ENCODE data around the gene HRCT1.
"Not testable (repeated sequence)": the region's sequence is repeated elsewhere in the genome, so short reads cannot be mapped to it uniquely, and the experiment has no call there.

Gene HRCT1

GRCh38 chr9:35892051-35892450 lies 14.0 kb upstream of the HRCT1 start:
- Histone ChIP-seq H3K14ac (ENCODE audit: low read length in 2 of 2) (no peak overlapping the region), H3K4me2 (ENCODE audit: low read length, poor library complexity, severe bottlenecking) (no peak overlapping the region), H3K18ac (ENCODE audit: low read depth in 1 of 2, low read length in 2 of 2) (no peak overlapping the region), H3K4ac (ENCODE audit: low read depth in 1 of 2, low read length in 2 of 2) (no peak overlapping the region), H3K23ac (ENCODE audit: low read length in 2 of 2) (no peak overlapping the region), H3K79me1 (replicated peaks; ENCODE audit: low read length, poor library complexity, severe bottlenecking) (no peaks in the 10 kb centered on the region), H2AK5ac (ENCODE audit: low read length, severe bottlenecking) (no peak overlapping the region), H3K27ac (ENCODE audit: low read length, poor library complexity, severe bottlenecking) (no peak overlapping the region), H2BK5ac (ENCODE audit: low read depth, low read length, poor library complexity, severe bottlenecking) (no peak overlapping the region), H2BK12ac (ENCODE audit: low read length in 2 of 2) (no peak overlapping the region), H3K9ac (ENCODE audit: low read length) (no peak overlapping the region), H2BK120ac (ENCODE audit: low read depth, low read length) (no peak overlapping the region), H2AFZ (ENCODE audit: low read depth, low read length) (no peak overlapping the region), H4K91ac (ENCODE audit: low read length) (no peak overlapping the region), H3K4me3 (ENCODE audit: insufficient read depth in 1 of 2, low read depth in 1 of 2, low read length in 2 of 2) (no peak overlapping the region), H2BK15ac (ENCODE audit: low read depth, poor library complexity, severe bottlenecking) (no peak overlapping the region), H3K9me3 (ENCODE audit: control insufficient read depth, low read length) (no peaks in the 10 kb centered on the region), H3K4me1 (ENCODE audit: control insufficient read depth, insufficient read depth, low read depth, low read length) (no peaks in the 10 kb centered on the region), H3K36me3 (ENCODE audit: control insufficient read depth in 1 of 2, insufficient read depth in 2 of 2, low read depth in 1 of 2, low read length in 2 of 2) (no peaks in the 10 kb centered on the region), H4K8ac (ENCODE audit: low read length) (no peak overlapping the region), H3K27me3 (ENCODE audit: control insufficient read depth in 1 of 2, insufficient read depth in 1 of 2, low read length in 2 of 2) (peaks cover 0 to 23% of the 10 kb centered on the region in 2 experiments)
- no peak for DNase-seq
- WGBS: 93% methylated on average over 1 of the region's 1 CpG

- Histone ChIP-seq H2BK120ac (ENCODE audit: low read depth, low read length) (no peak overlapping the region), H3K4ac (ENCODE audit: low read depth in 1 of 2, low read length in 2 of 2) (no peak overlapping the region), H4K8ac (ENCODE audit: low read length) (no peak overlapping the region), H2BK12ac (ENCODE audit: low read length in 2 of 2) (no peak overlapping the region), H2AFZ (ENCODE audit: low read depth, low read length) (no peak overlapping the region), H2BK15ac (ENCODE audit: low read depth, poor library complexity, severe bottlenecking) (no peak overlapping the region), H3K36me3 (ENCODE audit: control insufficient read depth in 1 of 2, insufficient read depth in 2 of 2, low read depth in 1 of 2, low read length in 2 of 2) (no peaks in the 10 kb centered on the region), H3K23ac (ENCODE audit: low read length in 2 of 2) (no peak overlapping the region), H2BK5ac (ENCODE audit: low read depth, low read length, poor library complexity, severe bottlenecking) (no peak overlapping the region), H3K4me1 (ENCODE audit: control insufficient read depth, insufficient read depth, low read depth, low read length) (no peaks in the 10 kb centered on the region), H3K9me3 (ENCODE audit: control insufficient read depth, low read length) (no peaks in the 10 kb centered on the region), H4K91ac (ENCODE audit: low read length) (no peak overlapping the region), H3K14ac (ENCODE audit: low read length in 2 of 2) (no peak overlapping the region), H3K27ac (ENCODE audit: low read length, poor library complexity, severe bottlenecking) (no peak overlapping the region), H3K79me1 (replicated peaks; ENCODE audit: low read length, poor library complexity, severe bottlenecking) (no peaks in the 10 kb centered on the region), H3K9ac (ENCODE audit: low read length) (no peak overlapping the region), H3K27me3 (ENCODE audit: control insufficient read depth in 1 of 2, insufficient read depth in 1 of 2, low read length in 2 of 2) (peaks cover 0 to 17% of the 10 kb centered on the region in 2 experiments), H3K4me2 (ENCODE audit: low read length, poor library complexity, severe bottlenecking) (no peak overlapping the region), H3K18ac (ENCODE audit: low read depth in 1 of 2, low read length in 2 of 2) (no peak overlapping the region), H2AK5ac (ENCODE audit: low read length, severe bottlenecking) (no peak overlapping the region), H3K4me3 (ENCODE audit: insufficient read depth in 1 of 2, low read depth in 1 of 2, low read length in 2 of 2) (no peak overlapping the region)
- 96% methylated on average over 1 of the region's 2 CpGs for WGBS
- DNase-seq: no peak
These were observed 9.4 kb upstream of the HRCT1 start for GRCh38 chr9:35896570-35896969.

GRCh38 chr9:35897376-35898099 lies 8.5 kb upstream of the HRCT1 start:
- H3K4me1 ChIP-seq (ENCODE audit: control insufficient read depth, insufficient read depth, low read depth, low read length); H3K23ac ChIP-seq (ENCODE audit: low read length in 2 of 2); H3K4ac ChIP-seq (ENCODE audit: low read depth in 1 of 2, low read length in 2 of 2); H3K4me3 ChIP-seq (ENCODE audit: insufficient read depth in 1 of 2, low read depth in 1 of 2, low read length in 2 of 2); H3K18ac ChIP-seq (ENCODE audit: low read depth in 1 of 2, low read length in 2 of 2); H3K27me3 ChIP-seq (ENCODE audit: control insufficient read depth in 1 of 2, insufficient read depth in 1 of 2, low read length in 2 of 2); H3K27ac ChIP-seq (ENCODE audit: low read length, poor library complexity, severe bottlenecking); H2BK15ac ChIP-seq (ENCODE audit: low read depth, poor library complexity, severe bottlenecking); H3K79me1 ChIP-seq (replicated peaks; ENCODE audit: low read length, poor library complexity, severe bottlenecking); DNase-seq; H2BK5ac ChIP-seq (ENCODE audit: low read depth, low read length, poor library complexity, severe bottlenecking); H2BK12ac ChIP-seq (ENCODE audit: low read length in 2 of 2); H4K91ac ChIP-seq (ENCODE audit: low read length); H3K9me3 ChIP-seq (ENCODE audit: control insufficient read depth, low read length); H3K14ac ChIP-seq (ENCODE audit: low read length in 2 of 2); H3K36me3 ChIP-seq (ENCODE audit: control insufficient read depth in 1 of 2, insufficient read depth in 2 of 2, low read depth in 1 of 2, low read length in 2 of 2); H2AK5ac ChIP-seq (ENCODE audit: low read length, severe bottlenecking); H2BK120ac ChIP-seq (ENCODE audit: low read depth, low read length); H3K4me2 ChIP-seq (ENCODE audit: low read length, poor library complexity, severe bottlenecking); H2AFZ ChIP-seq (ENCODE audit: low read depth, low read length); H3K9ac ChIP-seq (ENCODE audit: low read length); H4K8ac ChIP-seq (ENCODE audit: low read length): not testable (repeated sequence)
- WGBS: 84% methylated on average over 6 of the region's 7 CpGs

GRCh38 chr9:35898337-35898736 lies 7.7 kb upstream of the HRCT1 start:
- no peak overlapping the region for H3K4me3 ChIP-seq (ENCODE audit: insufficient read depth in 1 of 2, low read depth in 1 of 2, low read length in 2 of 2)
- H2BK120ac ChIP-seq (ENCODE audit: low read depth, low read length): no peak overlapping the region
- no peak overlapping the region for H2AFZ ChIP-seq (ENCODE audit: low read depth, low read length)
- no peak overlapping the region for H3K18ac ChIP-seq (ENCODE audit: low read depth in 1 of 2, low read length in 2 of 2)
- H2BK5ac ChIP-seq (ENCODE audit: low read depth, low read length, poor library complexity, severe bottlenecking): no peak overlapping the region
- no peak overlapping the region for H4K8ac ChIP-seq (ENCODE audit: low read length)
- H3K4me2 ChIP-seq (ENCODE audit: low read length, poor library complexity, severe bottlenecking): no peak overlapping the region
- H4K91ac ChIP-seq (ENCODE audit: low read length): no peak overlapping the region
- H3K27ac ChIP-seq (ENCODE audit: low read length, poor library complexity, severe bottlenecking): no peak overlapping the region
- H3K9ac ChIP-seq (ENCODE audit: low read length): no peak overlapping the region
- peaks cover 0 to 5% of the 10 kb centered on the region in 2 experiments for H3K27me3 ChIP-seq (ENCODE audit: control insufficient read depth in 1 of 2, insufficient read depth in 1 of 2, low read length in 2 of 2)
- no peak overlapping the region for H2BK12ac ChIP-seq (ENCODE audit: low read length in 2 of 2)
- H2AK5ac ChIP-seq (ENCODE audit: low read length, severe bottlenecking): no peak overlapping the region
- no peaks in the 10 kb centered on the region for H3K79me1 ChIP-seq (replicated peaks; ENCODE audit: low read length, poor library complexity, severe bottlenecking)
- H3K36me3 ChIP-seq (ENCODE audit: control insufficient read depth in 1 of 2, insufficient read depth in 2 of 2, low read depth in 1 of 2, low read length in 2 of 2): no peaks in the 10 kb centered on the region
- DNase-seq: no peak
- no peaks in the 10 kb centered on the region for H3K4me1 ChIP-seq (ENCODE audit: control insufficient read depth, insufficient read depth, low read depth, low read length)
- no peak overlapping the region for H3K4ac ChIP-seq (ENCODE audit: low read depth in 1 of 2, low read length in 2 of 2)
- H3K9me3 ChIP-seq (ENCODE audit: control insufficient read depth, low read length): no peaks in the 10 kb centered on the region
- H3K14ac ChIP-seq (ENCODE audit: low read length in 2 of 2): no peak overlapping the region
- H3K23ac ChIP-seq (ENCODE audit: low read length in 2 of 2): no peak overlapping the region
- H2BK15ac ChIP-seq (ENCODE audit: low read depth, poor library complexity, severe bottlenecking): no peak overlapping the region
